Measurements from ENCODE around the gene ALPK1.
A peak's percentile ranks its signal among the peaks of the same experiment; 100 is the strongest.

Gene ALPK1

DNA sequence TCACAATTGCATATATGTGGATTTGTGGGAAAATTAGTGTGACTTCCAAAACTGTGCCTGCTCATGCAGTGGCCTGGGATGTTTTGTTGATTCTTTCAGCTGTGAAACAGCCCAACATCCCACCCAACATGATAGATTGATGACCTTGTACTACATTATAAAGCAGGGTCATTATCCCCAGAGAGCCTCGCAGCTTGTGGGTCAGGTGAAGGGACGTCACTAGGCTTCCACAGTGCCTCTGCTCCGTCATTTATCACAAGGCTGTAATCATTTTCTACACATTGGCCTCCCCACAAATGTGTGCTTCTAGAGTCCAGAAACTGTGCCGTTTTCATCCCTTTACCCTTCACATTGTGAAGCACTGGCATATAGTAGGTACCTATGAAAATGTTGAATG lies 31.6 kb downstream of the ALPK1 start:
- DNase-seq (ENCODE audit: low spot score) = no peak

DNA sequence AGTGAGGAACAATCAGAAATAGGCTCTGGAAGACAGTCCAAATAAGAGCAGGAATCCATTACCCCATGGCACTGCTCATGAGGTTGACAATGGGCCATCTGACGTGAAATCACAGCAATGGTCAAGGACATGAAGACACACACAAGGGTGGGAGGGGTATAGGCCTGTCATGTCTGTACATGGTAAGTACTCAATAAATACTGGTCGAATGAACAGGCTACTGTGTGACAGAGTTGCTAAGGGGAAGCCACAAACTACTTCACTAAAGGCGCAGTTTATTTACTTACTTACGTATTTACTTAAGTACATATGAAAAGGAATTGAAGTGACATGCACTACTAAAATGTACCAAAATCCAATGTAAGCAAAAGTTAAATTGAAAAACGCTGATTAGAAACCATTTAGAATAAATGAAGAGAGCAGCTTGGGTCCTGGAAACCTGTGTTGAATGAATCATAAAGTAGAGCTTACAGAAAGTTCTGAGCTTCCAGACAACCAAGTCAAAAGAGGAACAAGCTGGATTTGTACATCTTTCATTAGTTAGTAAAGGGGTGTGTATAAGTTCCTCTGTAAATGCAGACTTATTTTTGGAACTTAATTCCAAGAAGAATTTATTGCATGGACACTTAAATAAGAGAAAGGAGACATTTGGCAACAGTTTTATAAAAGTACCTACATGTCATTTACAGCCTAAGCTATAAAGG lies 32.7 kb downstream of the ALPK1 start:
- DNase-seq (ENCODE audit: low spot score) = no peak

DNA sequence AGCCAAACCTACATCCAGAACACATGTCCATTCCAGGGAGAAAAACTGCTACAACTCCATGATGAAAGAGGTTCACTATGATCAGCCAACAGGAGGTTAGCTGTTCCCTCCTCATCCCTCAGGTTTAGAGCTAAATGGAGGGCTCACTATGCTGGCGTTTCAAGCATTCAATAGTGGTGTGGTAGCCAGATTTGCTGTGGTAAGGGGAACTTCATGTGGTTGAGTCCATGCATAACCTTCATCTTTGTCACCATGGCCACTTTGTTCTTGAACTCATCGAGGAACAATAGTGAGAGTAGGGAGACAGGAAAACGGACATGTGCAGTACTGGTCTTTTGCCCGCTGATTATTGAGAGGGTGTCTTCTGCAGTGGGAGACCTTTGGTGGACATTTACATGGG lies 33.8 kb downstream of the ALPK1 start:
- no peak for DNase-seq (ENCODE audit: low spot score)

DNA sequence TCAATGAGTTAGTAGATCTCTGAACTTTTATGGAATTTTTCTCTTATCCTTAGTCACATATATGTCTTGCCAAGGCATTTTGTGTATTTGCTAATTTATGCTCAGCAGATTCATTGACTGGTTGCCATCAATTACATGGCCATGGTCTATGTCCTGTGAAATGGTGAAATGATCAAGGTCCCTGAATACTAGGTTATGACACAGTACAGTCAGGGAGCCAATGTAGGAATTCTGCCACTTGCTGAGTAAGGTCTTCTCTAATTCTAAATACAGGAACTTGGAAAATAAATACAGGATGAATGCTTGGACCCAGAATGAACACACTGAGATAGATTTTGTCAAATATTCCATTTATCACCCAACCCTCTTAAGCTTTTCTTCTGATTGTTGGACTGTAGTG lies 35.2 kb downstream of the ALPK1 start:
- no peak for DNase-seq (ENCODE audit: low spot score)

DNA sequence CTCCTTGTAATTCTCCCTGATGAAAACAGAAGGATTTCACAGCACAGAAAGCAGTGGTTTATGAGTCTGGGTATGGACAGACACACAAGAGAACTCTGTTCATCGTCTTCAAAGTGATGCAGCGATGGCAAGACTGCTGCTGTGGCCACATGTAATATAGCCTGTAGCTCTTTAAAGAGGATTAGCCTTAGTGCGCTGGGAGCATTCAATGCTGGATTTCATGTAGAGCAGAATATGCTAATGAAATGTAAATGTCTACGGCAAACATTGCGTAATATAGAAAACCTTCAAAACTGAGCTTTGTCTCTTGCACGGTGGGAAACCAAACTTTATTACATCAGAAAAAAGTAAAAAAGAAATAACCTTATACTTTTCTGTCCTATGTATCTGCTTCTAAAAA lies 42.9 kb downstream of the ALPK1 start:
- DNase-seq (ENCODE audit: low spot score) = no peak

DNA sequence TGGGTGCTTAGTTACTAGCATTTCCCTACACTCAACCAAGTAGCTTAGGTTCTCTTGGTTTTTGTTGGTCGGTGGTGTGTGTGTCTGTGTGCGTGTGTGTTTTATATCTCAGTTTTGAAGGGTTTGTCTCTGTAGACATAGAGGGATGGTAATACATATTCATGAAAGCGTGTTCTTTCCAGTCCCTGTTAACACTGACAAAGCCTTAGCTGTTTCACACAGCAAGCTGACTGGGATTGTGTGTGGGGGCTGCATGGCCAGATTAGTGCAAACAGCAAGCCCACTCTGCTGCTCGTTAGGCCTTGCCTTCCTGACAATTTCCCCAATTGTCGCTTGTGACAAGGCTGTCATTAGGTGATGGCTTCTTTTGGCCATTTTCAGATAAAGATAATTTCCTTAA lies 43.9 kb downstream of the ALPK1 start:
- no peak for DNase-seq (ENCODE audit: low spot score)

DNA sequence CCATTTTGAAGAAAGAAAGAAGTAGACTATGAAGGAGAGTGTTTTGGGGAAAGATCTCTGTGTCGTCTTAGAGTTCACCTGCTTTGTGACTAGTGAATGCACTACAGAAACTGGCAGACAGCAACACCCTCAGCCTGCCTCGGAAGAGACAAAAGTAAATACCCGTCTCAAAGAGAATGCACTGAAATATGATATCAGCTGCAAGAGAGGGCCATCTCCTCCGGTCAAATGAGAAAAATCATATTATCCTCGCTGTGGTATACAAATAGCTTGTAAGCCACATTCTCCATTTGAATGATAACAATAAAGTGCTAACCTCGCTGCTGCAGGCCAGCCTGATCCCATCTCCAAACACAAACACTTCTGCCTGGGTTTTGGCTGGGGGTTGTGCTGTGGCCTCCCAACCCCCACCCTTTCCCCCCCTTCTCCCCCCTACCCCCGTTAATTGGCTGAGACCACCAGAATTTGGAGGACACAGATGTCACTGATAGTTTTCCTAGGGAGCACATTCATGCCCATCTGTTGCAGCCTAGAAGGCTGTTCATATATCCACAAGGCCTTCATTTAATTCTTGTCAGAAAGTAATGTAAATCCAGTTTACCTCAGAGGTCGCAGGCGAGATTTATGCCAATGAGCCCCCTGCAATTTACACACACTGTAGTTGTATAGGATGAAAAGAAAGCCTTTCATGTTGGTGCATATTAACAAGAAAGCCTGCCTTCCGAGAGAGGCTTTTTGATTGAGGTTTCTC lies 46.3 kb downstream of the ALPK1 start:
- DNase-seq (ENCODE audit: low spot score) = no peak

DNA sequence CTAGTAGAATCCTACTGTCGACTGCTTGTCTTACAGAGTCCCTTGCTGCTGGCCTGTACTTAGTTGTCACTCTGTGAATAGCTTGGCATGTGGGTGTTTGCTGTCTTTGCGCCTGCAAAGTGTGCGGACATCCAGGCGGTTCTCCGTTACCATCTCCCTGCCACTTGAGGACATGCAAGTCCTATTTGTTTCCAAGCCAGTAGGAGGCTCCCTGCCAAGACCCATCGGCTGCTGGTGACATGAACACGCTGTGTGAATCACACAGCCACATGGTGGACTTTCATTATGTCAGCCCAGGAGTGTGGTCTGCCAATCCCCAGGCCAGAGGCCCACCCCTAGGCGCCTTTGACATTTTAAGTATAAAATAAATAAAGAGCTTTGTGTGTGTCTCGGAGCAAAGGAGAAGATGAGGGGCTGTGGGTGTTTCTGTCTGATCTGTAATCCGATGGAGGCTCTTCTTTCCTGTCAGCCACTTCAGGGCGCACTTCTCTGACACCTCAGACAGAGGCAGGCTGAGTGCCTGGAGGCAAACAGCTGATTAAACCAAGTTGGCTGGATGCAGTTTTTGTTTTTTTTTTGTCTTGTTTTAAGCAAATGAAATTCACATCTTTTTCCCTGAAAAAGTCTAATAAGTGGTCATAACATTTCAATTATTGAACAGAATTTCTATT lies 51.5 kb downstream of the ALPK1 start:
- peak; percentile 28 for DNase-seq (ENCODE audit: low spot score)

DNA sequence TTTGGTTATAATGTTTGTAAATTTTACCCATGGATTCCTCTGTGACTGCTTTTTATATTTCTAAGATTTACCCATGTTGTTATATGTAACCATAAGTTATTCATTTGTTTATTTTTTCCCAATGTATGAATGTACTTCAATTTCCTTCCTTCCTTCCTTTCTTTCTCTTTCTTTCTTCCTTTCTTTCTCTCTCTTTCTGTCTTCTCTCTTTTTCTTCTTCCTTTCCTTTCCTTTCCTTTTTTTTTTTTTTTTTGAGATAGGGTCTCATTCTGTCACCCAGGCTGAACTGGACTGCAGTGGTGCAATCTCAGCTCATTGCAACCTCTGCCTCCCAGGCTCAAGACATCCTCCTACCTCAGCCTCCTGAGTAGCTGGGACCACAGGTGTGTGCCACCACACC lies 55.6 kb downstream of the ALPK1 start:
- no peak for DNase-seq (ENCODE audit: low spot score)

DNA sequence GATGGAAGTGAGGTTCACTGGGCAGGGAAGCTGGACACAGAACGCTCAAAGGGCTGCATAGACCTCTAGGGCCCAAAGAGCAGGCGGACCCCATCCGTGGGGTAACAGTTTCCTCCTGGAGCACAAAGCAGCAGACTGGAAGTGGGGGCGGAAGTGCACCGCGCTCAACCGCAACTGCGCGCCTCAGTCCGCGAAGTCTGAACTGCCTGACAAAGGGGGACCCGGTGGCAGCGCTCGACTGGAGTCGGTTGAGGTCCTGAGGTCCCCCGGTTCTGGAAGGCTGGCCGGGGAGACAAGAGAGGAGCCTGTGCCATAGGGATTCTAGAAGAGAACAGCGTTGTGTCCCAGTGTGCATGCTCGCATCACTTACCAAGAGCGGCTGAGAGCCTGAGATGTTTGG lies 58.5 kb downstream of the ALPK1 start:
- DNase-seq (ENCODE audit: low spot score) = no peak

DNA sequence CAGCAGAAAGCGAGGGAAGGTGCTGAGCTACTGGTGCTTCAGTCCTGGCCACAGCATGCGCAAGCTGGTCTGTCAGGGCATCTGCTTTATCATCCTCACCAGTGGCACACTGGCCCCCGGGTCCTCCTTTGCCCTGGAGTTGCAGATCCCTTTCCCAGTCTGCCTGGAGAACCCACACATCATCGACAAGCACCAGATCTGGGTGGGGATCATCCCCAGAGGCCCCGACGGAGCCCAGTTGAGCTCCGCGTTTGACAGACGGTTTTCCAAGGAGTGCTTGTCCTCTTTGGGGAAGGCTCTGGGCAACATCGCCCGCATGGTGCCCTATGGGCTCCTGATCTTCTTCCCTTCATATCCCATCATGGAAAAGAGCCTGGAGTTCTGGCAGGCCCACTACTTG lies 60.3 kb downstream of the ALPK1 start:
- DNase-seq (ENCODE audit: low spot score) = no peak

DNA sequence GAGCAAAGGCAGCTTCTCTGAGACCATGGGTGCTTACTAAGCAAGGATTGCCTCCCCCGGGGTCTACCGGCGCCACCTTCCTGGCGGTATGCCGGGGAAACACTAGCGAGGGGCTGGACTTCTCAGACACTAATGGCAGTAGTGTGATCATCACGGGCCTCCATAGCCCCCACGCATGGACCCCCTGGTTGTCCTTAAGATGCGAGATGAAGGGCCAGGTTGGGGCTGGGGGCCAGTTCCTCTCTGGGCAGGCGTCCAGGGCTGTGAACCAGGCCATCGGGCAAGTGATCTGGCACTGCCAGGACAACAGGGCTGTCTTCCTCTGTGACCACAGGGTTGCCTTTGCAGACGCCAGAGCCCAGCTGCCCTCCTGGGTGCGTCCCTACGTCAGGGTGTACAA lies 60.7 kb downstream of the ALPK1 start:
- no peak for DNase-seq (ENCODE audit: low spot score)

DNA sequence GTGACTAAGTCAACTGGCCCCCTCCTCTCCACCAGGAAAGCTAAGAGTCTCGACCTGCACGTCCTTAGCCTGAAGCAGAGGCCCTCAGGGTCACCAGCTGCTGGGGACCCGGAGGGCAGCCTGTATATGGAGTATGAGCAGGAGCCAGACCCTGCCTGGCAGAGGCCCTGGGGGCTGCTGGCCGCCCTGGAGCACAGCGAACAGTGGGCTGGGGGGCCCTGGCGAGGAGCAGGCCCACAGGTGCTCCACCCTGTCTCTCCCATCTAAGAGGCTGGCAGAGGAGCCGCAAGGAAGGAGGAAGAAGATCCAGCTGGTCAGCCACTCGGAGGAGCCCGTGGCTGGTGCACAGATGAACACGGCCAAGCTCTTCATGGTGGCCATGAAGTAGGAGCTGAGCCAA lies 61.2 kb downstream of the ALPK1 start:
- DNase-seq (ENCODE audit: low spot score) = no peak

DNA sequence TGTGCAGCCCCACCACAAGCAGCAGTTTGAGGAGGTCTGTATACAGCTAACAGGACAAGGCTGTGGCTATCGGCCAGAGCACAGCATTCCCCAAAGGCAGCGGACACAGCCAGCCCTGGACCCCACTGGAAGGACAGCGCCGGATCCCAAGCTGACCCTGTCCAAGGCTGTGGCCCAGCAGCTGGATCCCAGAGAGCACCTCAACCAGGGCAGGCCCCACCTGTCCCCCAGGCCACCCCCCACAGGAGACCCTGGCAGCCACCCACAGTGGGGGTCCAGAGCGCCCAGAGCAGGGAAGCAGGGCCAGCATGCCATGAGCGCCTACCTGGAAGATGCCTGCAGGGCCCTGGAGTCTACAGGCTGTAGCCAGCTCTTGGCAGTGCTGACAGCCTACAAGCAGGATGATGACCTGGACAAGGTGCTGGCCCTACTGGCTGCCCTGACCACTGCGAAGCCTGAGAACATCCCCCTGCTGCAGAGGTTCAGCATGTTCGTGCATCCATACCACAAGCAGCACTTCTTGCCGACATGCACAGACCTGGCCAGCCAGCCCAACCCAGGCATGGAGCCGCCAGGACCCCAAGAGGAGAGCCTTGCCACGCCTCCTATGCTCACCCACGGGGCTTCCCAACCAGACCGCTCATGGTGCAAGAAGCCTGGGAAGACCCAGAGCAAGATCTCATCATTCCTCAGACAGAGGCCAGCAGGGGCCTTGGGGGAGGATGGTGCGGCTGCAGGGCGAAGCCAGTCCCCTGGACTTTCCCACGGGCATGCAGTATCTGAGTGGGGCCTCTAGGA lies 62.0 kb downstream of the ALPK1 start:
- DNase-seq (ENCODE audit: low spot score) = no peak

DNA sequence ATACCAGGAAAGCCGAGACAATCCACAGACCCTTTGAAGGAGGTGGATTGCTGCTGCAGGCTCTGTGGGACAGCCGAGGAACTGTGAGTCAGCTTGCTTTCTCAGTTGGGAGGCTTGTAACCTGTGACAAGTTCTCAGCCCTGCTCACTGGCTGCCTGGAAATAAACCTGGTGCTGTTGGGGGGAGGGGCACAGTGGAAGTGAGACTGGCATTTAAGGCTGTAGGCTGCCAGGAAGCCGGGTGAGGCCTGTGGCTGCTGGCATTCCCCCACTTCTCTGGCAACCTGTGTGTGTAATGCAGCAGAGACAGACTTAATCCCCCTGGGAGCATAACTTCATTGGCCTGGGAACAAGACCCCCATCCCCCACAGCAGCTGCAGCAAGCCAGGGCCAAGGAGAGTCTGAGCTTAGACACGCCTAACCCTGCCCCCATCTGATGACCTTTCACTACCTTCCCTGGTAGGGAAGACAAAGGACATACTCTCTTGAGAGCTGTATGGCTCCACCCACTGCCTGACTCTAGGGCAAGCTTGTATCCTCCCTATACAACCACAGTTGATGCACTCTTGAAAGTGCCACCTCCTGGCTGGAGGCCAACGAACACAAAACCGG lies 64.1 kb downstream of the ALPK1 start:
- DNase-seq (ENCODE audit: low spot score) = no peak

DNA sequence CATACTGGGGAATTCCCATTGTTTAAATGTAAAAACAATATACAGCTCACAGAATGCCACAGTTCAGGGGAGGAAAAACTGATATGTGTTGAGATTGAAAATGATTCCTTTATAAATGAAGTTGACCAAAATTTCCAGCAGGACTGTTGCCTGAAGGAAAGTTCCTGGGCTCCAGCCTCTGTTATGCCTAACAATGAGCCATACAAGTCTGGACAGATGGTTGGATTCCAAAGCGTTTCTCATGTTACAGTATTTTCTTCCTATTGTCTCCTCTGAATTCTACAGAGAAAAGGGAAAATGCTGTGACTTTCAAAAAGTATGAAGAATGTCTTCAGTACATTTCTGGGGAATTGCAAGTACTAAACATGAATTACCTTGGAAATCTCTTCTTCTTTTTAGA lies 73.3 kb downstream of the ALPK1 start:
- no peak for DNase-seq (ENCODE audit: low spot score)

DNA sequence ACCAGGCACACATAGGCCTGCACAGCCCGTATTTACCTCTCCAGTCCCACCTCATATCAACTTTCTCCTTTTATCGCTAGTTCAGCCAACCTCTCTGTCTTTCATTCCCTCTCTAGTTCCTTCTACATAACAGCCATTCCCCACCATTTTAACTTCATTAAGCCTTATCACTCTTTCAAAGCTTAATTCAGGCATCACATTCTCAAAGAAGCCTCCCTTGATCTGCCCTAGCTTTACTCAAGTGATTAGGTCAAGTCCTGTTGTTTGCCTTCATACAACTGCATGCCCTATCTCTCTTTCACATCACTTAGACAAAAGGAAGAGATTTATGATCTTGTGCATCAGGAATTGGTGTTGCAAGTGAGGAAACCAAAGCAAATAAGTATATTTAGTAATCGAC lies 74.2 kb downstream of the ALPK1 start:
- no peak for DNase-seq (ENCODE audit: low spot score)

DNA sequence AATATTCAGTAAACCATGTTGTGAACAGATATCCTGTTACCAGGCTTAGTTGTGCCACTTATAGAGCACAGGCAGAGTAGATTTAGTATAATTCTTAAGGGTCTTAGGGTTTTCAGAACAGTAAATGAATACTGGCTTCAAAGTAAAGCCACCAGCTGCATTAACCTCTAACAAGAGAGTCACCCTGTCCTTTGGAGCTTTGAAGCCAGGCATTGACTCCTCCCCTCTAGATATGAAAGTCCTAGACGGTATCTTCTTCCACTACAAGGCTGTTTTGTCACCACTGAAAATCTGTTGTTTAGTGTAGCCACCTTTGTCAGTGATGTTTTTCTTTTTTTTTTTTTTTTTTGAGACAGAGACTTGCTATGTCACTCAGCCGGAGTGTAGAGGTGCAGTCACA lies 77.7 kb downstream of the ALPK1 start:
- DNase-seq (ENCODE audit: low spot score) = no peak

DNA sequence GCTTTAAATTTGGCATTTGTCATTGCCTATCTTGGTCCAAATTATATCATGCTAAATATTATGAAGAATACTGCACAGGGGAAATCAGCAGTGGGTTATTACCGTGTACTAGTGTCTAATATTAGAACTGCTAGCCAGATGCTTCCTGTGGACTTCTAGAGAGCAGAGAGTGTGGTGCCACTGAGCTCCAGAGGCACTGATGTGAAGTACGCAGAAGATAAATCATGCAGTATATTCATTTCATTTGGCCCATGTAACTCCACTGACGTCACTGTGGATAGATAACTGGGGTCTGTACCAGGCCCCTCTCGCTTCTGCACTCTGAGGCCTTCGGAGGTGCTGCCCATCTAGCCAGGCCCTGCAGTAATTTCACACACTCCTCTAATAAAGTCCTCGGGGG lies 80.0 kb downstream of the ALPK1 start:
- DNase-seq (ENCODE audit: low spot score) = no peak

DNA sequence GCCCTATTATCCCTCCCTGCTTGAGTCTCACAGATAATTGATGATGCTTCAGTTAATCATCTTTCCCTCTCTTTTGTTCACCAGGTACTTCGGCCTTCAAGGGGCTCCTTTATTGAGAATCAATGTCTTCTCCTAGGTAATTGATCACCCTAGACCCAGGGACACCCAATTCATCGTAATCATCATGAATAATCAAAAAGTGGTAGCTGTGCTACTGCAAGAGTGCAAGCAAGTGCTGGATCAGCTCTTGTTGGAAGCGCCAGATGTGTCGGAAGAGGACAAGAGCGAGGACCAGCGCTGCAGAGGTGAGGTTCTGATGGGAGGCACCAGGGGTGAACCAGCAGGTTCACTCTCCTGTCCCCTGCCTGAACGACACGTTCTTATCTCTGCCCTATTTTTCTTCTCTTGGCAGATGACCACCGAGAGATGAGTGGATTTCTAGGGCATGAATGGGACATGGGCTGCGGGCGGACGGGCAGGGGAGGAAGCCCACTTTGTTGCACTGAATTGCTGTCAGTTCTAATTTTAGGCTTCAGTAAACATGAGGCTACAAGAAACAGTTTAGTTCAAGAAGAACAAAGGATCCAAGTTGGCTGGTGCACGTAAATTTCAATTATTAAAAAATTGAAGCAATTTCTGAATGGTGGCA lies 80.5 kb downstream of the ALPK1 start:
- no peak for DNase-seq (ENCODE audit: low spot score)

DNA sequence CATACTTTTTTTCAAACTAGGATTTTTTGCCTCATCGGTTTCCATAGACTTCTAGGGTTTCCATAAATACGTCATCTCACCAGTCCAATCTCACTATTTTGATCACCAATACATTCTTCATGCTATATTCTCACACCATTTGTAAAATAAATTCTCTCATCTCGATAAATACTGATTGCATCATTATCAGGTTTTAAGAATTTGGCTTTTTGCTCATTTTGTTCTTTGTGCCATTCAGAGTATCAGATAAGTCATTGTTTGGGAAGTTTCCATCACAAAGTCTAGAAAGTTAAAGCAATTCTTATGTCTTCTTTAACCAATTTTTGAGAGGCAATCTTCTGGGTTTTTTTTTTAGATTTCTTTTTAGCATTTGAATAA lies 81.1 kb downstream of the ALPK1 start:
- no peak for DNase-seq (ENCODE audit: low spot score)

DNA sequence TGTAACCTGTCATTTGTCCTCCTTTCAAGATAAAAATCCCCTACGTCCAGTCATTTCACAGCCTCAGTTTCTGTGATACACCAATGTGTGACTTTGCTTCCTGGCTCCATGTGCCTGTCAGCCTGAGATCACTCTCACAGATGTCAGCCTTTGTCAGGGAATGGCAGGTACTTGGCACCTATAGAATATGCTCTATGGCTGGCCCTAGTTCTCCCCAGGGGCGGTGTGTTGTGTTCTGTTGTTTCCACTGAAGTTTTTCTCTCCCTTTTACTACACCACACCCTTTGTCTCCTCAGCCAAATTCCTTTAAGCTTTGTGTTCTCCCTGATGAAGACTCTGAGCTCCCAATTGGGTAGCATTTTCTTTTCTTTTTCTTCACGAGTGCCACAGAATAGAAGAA lies 81.7 kb downstream of the ALPK1 start:
- no peak for DNase-seq (ENCODE audit: low spot score)
